Myocyte (in vitro differentiated cells): Measurements from ENCODE around the gene CACNB4. TPM values are rescaled to one million over a fixed set of nuclear protein-coding genes. Genes with fewer than 3 reads are reported as not detected.
"Not testable (repeated sequence)": the region's sequence is repeated elsewhere in the genome, so short reads cannot be mapped to it uniquely, and the experiment has no call there.

Experiments used
- DNase-seq: peaks from one replicate; pipeline ENCODE4 v3.0.0-alpha.2; 2012; ENCODE audit warnings: low read depth
- polyA plus RNA-seq: library from polyadenylated mRNA; unstranded; fragments of >200 nt; gene quantifications from one replicate; pipeline ENCODE4 v1.2.1, GENCODE V29; 2012; ENCODE audit warnings: missing spikeins
- total RNA-seq: library from RNA; depleted of rRNA; stranded (reverse); fragments of >200 nt; gene quantifications from 2 replicates; pipeline ENCODE4 v1.2.3, GENCODE V29; 2014

Gene CACNB4
- total RNA-seq, result 0.31 and 0.91 TPM in 2 replicates
- polyA plus RNA-seq, result 5.8 TPM

GRCh38 chr2:152098496-152099366, at the start of gene CACNB4:
CACNB4 (minus strand) TSS chr2:152099044.
- no peak for DNase-seq

GRCh38 chr2:152134488-152135280, 35.8 kb upstream of the CACNB4 start:
- peak; percentile 3 for DNase-seq

GRCh38 chr2:152132306-152132705, 33.5 kb upstream of the CACNB4 start:
- no peak for DNase-seq

GRCh38 chr2:152127628-152128027, 28.8 kb upstream of the CACNB4 start:
- peak; percentile 33 for DNase-seq

- DNase-seq, result no peak
These were observed 27.8 kb upstream of the CACNB4 start for GRCh38 chr2:152126664-152127063.

- DNase-seq, result no peak
These were observed 23.3 kb upstream of the CACNB4 start for GRCh38 chr2:152122161-152122560.

- no peak for DNase-seq
These were observed 21.6 kb upstream of the CACNB4 start for GRCh38 chr2:152120430-152120829.

- no peak for DNase-seq
These were observed 17.1 kb upstream of the CACNB4 start for GRCh38 chr2:152115952-152116351.

- DNase-seq, result no peak
These were observed 15.5 kb upstream of the CACNB4 start for GRCh38 chr2:152114366-152114765.

- DNase-seq, result not testable (repeated sequence)
These were observed 8.3 kb upstream of the CACNB4 start for GRCh38 chr2:152107140-152107539.

GRCh38 chr2:152106464-152106863, 7.6 kb upstream of the CACNB4 start:
- no peak for DNase-seq

- DNase-seq, result no peak
These were observed 4.4 kb upstream of the CACNB4 start for GRCh38 chr2:152103271-152103670.

- no peak for DNase-seq
These were observed 2.1 kb upstream of the CACNB4 start for GRCh38 chr2:152100961-152101360.

- peak; percentile 25 for DNase-seq
These were observed 665 bp upstream of the CACNB4 start for GRCh38 chr2:152099367-152100050.

GRCh38 chr2:152097801-152098495, 896 bp downstream of the CACNB4 start:
- DNase-seq, result peak; percentile 25

GRCh38 chr2:152097290-152097800, 1.5 kb downstream of the CACNB4 start:
- peak; percentile 60 for DNase-seq

- no peak for DNase-seq
These were observed 3.7 kb downstream of the CACNB4 start for GRCh38 chr2:152095146-152095545.

- DNase-seq, result no peak
These were observed 4.8 kb downstream of the CACNB4 start for GRCh38 chr2:152094014-152094413.

GRCh38 chr2:152093464-152093863, 5.4 kb downstream of the CACNB4 start:
- peak; percentile 34 for DNase-seq

GRCh38 chr2:152092095-152092494, 6.7 kb downstream of the CACNB4 start:
- no peak for DNase-seq

- DNase-seq, result not testable (repeated sequence)
These were observed 8.1 kb downstream of the CACNB4 start for GRCh38 chr2:152090726-152091125.
